MM.1S (cell line): ENCODE measurements around the gene LFNG.

Experiments used
- EZH2 ChIP-seq: fragments of 300-600 bp; sonication (generic); optimal IDR thresholded peaks from 2 replicates; pipeline ENCODE3; 2017; ENCODE audit warnings: low read depth, mild to moderate bottlenecking, antibody characterized with exemption, low read length, mixed read lengths
- TF ChIP-seq, protein P1 (sequence below): fragments of 300-600 bp; sonication (generic); IDR thresholded peaks from 2 replicates; pipeline ENCODE4 v1.5.1; 2016; ENCODE audit warnings: antibody characterized with exemption, low read length, mixed read lengths

DNA sequence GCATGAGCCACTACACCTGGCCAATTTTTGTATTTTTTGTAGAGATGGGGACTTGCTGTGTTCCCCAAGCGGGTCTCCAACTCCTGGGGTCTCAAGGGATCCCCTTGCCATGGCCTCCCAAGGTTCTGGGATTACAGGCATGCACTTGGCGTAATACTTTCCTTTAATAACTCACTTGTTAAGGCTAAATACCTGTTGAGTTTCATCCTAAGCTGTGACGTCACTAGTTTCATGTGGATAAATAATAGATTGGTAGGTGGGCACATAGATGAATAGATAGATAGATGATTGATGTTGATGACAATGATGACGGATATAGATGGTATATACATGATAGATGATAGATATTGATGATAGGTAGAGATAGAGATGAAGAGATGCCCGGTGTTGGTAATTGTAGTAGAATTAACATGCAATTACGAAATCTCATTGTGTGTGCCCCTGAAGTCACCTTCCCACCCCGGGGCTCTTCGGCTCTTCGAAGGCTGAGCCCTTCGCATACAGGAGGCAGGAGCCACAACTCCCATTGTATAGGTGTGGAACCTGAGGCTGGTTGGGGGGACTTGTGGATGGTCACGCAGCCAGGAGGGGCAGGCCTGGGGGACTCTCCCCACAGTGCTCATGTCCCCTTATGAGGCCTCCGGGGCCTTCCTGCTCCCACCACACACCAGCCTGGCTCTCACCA is 45.9 kb upstream of the LFNG start:
- TF ChIP-seq, protein P1, sequence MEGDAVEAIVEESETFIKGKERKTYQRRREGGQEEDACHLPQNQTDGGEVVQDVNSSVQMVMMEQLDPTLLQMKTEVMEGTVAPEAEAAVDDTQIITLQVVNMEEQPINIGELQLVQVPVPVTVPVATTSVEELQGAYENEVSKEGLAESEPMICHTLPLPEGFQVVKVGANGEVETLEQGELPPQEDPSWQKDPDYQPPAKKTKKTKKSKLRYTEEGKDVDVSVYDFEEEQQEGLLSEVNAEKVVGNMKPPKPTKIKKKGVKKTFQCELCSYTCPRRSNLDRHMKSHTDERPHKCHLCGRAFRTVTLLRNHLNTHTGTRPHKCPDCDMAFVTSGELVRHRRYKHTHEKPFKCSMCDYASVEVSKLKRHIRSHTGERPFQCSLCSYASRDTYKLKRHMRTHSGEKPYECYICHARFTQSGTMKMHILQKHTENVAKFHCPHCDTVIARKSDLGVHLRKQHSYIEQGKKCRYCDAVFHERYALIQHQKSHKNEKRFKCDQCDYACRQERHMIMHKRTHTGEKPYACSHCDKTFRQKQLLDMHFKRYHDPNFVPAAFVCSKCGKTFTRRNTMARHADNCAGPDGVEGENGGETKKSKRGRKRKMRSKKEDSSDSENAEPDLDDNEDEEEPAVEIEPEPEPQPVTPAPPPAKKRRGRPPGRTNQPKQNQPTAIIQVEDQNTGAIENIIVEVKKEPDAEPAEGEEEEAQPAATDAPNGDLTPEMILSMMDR: no peak
- TF ChIP-seq EZH2: no peak
